ENCODE data around the gene RGN.

Gene RGN

DNA sequence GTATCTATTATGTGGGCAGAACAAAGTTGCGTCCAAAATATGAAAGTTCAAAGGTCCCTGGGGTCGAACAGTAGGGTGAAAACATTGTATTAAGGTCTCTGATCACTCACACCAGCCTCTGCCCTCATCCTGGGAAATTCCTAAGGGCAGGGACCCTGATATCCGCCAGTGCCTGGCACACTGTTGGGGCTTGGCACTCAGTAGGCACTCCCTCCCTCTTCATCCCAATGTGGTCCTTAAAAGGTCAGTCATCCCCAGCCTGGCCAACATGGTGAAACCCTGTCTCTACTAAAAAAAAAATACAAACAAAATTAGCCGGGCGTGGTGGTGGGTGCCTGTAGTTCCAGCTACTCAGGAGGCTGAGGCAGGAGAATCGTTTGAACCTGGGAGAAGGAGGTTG is 59.9 kb downstream of the RGN start:
- no peak for TF ChIP-seq JUND (IDR thresholded peaks at IDR 0.05; ENCODE audit: low read depth)
- in situ Hi-C loops (cut with HindIII; ENCODE audit: low pct_unique_long_range_greater_than_20kb, low sequenced_read_pairs): no loop called here
- no peak for DNase-seq (ENCODE audit: low read depth in 1 of 2, low spot score in 1 of 2)

All from T47D (cell line).